ENCODE data around the gene STKLD1.

Gene STKLD1

GRCh38 chr9:133359399-133360175 is 16.6 kb upstream of the STKLD1 start:
- Histone ChIP-seq H3K9ac (ENCODE audit: low read length) (no peak overlapping the region), H3K4me1 (ENCODE audit: low read length) (peaks cover 8% of the 10 kb centered on the region; the same call in 1 of the 2 replicates), H3K36me3 (replicated peaks; ENCODE audit: insufficient read depth, low read length) (0 out of 2 replicates have a peak, but pooled peaks cover 5% of the 10 kb centered on the region), H2AFZ (ENCODE audit: low read length) (no peak overlapping the region), H3K79me2 (ENCODE audit: low read length) (peaks cover 54% of the 10 kb centered on the region), H3K4me3 (ENCODE audit: low read length) (no peak overlapping the region), H3K9me2 (replicated peaks; ENCODE audit: insufficient read depth, low read length) (no peaks in the 10 kb centered on the region), H3F3A (ENCODE audit: insufficient read depth, low read length) (peaks cover 7% of the 10 kb centered on the region; the same call in 1 of the 2 replicates), H3K27ac (ENCODE audit: low read length) (no peak overlapping the region), H3K9me3 (replicated peaks; ENCODE audit: insufficient read depth, low read length) (no peaks in the 10 kb centered on the region), H4K20me1 (ENCODE audit: insufficient read depth, low read length) (0 out of 2 replicates have a peak, but pooled peaks cover 8% of the 10 kb centered on the region), H3K27me3 (replicated peaks; ENCODE audit: insufficient read depth, low read length) (no peaks in the 10 kb centered on the region), H3K4me2 (ENCODE audit: low read depth, low read length) (no peak overlapping the region)
- TF ChIP-seq EZH2 (optimal IDR thresholded peaks at IDR 0.05; ENCODE audit: low read depth, low read length) (no peak), EZH2phosphoT487 (IDR thresholded peaks at IDR 0.05; ENCODE audit: low read length) (no peak)
- TF ChIP-seq, protein P1, sequence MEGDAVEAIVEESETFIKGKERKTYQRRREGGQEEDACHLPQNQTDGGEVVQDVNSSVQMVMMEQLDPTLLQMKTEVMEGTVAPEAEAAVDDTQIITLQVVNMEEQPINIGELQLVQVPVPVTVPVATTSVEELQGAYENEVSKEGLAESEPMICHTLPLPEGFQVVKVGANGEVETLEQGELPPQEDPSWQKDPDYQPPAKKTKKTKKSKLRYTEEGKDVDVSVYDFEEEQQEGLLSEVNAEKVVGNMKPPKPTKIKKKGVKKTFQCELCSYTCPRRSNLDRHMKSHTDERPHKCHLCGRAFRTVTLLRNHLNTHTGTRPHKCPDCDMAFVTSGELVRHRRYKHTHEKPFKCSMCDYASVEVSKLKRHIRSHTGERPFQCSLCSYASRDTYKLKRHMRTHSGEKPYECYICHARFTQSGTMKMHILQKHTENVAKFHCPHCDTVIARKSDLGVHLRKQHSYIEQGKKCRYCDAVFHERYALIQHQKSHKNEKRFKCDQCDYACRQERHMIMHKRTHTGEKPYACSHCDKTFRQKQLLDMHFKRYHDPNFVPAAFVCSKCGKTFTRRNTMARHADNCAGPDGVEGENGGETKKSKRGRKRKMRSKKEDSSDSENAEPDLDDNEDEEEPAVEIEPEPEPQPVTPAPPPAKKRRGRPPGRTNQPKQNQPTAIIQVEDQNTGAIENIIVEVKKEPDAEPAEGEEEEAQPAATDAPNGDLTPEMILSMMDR (IDR thresholded peaks at IDR 0.05; ENCODE audit: low read length) = no peak
- DNase-seq = no peak

- H3K4me2 ChIP-seq (ENCODE audit: low read depth, low read length) = no peak overlapping the region
- H3K27ac ChIP-seq (ENCODE audit: low read length) = no peak overlapping the region
- peaks cover 3% of the 10 kb centered on the region; the same call in 1 of the 2 replicates for H3F3A ChIP-seq (ENCODE audit: insufficient read depth, low read length)
- no peak overlapping the region for H3K4me3 ChIP-seq (ENCODE audit: low read length)
- TF ChIP-seq EZH2 (optimal IDR thresholded peaks at IDR 0.05; ENCODE audit: low read depth, low read length) (no peak), EZH2phosphoT487 (IDR thresholded peaks at IDR 0.05; ENCODE audit: low read length) (no peak)
- H3K9me2 ChIP-seq (replicated peaks; ENCODE audit: insufficient read depth, low read length) = no peaks in the 10 kb centered on the region
- no peak overlapping the region for H2AFZ ChIP-seq (ENCODE audit: low read length)
- no peak overlapping the region for H3K9ac ChIP-seq (ENCODE audit: low read length)
- H3K27me3 ChIP-seq (replicated peaks; ENCODE audit: insufficient read depth, low read length) = no peaks in the 10 kb centered on the region
- H3K79me2 ChIP-seq (ENCODE audit: low read length) = peaks cover 52% of the 10 kb centered on the region
- DNase-seq = no peak
- peaks cover 8% of the 10 kb centered on the region; the same call in 1 of the 2 replicates for H3K4me1 ChIP-seq (ENCODE audit: low read length)
- peaks cover 11% of the 10 kb centered on the region; the same call in 1 of the 2 replicates for H3K36me3 ChIP-seq (replicated peaks; ENCODE audit: insufficient read depth, low read length)
- no peaks in the 10 kb centered on the region for H3K9me3 ChIP-seq (replicated peaks; ENCODE audit: insufficient read depth, low read length)
- 0 out of 2 replicates have a peak, but pooled peaks cover 8% of the 10 kb centered on the region for H4K20me1 ChIP-seq (ENCODE audit: insufficient read depth, low read length)
Measured at GRCh38 chr9:133360400-133361393, 15.5 kb upstream of the STKLD1 start.

DNA sequence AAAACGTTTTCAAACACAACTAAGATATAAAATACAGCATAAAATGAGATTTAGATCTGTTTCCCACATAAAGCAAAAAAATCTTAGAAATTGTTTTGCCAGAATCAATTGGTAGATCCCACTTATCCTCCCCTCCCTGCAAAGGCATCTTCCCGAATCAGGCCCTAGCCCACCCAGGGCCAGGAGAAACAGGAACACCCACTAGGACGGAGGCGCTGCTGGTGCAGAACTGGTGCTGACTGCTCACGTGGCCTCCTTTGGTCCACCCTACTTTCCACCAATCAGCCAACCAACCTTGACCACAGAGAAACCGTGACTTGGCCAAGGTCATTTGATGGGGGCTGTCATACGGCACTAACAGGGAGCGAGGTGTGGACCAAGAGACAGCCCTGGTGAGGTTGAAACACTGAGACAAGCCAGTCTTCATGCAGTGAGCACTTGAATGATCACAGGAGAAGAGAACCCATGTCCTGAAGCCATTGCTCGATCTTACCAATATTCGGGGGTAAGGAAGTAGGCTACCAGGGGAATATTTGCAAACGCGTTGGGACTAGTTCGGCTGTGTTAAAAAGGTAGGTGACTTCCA is 14.6 kb upstream of the STKLD1 start:
- no peaks in the 10 kb centered on the region for H3K9me3 ChIP-seq (replicated peaks; ENCODE audit: insufficient read depth, low read length)
- peaks cover 8% of the 10 kb centered on the region; the same call in 1 of the 2 replicates for H3K4me1 ChIP-seq (ENCODE audit: low read length)
- no peaks in the 10 kb centered on the region for H3K27me3 ChIP-seq (replicated peaks; ENCODE audit: insufficient read depth, low read length)
- no peak overlapping the region for H3K27ac ChIP-seq (ENCODE audit: low read length)
- TF ChIP-seq EZH2 (optimal IDR thresholded peaks at IDR 0.05; ENCODE audit: low read depth, low read length) (no peak), EZH2phosphoT487 (IDR thresholded peaks at IDR 0.05; ENCODE audit: low read length) (no peak)
- TF ChIP-seq, protein P1 (IDR thresholded peaks at IDR 0.05; ENCODE audit: low read length) = no peak
- H3F3A ChIP-seq (ENCODE audit: insufficient read depth, low read length) = no peaks in the 10 kb centered on the region
- no peaks in the 10 kb centered on the region for H3K9me2 ChIP-seq (replicated peaks; ENCODE audit: insufficient read depth, low read length)
- DNase-seq = no peak
- peaks cover 55% of the 10 kb centered on the region for H3K79me2 ChIP-seq (ENCODE audit: low read length)
- H3K36me3 ChIP-seq (replicated peaks; ENCODE audit: insufficient read depth, low read length) = peaks cover 13% of the 10 kb centered on the region; the same call in 1 of the 2 replicates
- H3K9ac ChIP-seq (ENCODE audit: low read length) = no peak overlapping the region
- no peak overlapping the region for H3K4me2 ChIP-seq (ENCODE audit: low read depth, low read length)
- H4K20me1 ChIP-seq (ENCODE audit: insufficient read depth, low read length) = 0 out of 2 replicates have a peak, but pooled peaks cover 8% of the 10 kb centered on the region
- no peak overlapping the region for H2AFZ ChIP-seq (ENCODE audit: low read length)
- H3K4me3 ChIP-seq (ENCODE audit: low read length) = no peak overlapping the region

Data from MM.1S (cell line).